ENCODE measurements around the gene CLK4.

CLK4 gene

DNA sequence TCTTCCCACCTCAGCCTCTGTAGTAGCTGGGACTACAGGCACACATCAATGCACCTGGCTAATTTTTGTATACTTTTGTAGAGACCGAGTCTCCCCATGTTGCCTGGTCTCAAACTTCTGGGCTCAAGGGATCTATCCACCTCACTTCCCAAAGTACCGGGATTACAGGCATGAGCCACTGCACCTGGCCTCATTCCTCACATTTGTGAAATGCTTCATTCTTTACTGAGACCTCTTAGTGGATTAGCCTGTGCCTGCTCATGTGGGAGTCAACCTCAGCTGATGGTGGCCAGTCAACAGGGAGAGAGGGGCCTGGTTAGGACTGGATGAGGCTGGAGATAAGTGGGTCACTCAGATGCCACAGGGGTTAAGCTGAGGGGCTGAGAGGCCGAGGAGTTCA, 37.3 kb upstream of the CLK4 start:
- Histone ChIP-seq H3K9me3 (ENCODE audit: control insufficient read depth, low read length) (no peaks in the 10 kb centered on the region), H3K27me3 (ENCODE audit: control insufficient read depth, insufficient read depth, low read length, poor library complexity, severe bottlenecking) (no peaks in the 10 kb centered on the region), H3K4me1 (ENCODE audit: control insufficient read depth, insufficient read depth, low read length) (no peaks in the 10 kb centered on the region), H3K36me3 (ENCODE audit: control insufficient read depth, insufficient read depth, low read length) (no peaks in the 10 kb centered on the region), H3K4me3 (ENCODE audit: insufficient read depth, low read depth, low read length) (no peak overlapping the region), H3K27ac (ENCODE audit: insufficient read depth, low read depth, low read length, poor library complexity, severe bottlenecking) (no peak overlapping the region)
- 85 to 86% methylated on average over 3 of the region's 3 CpGs for WGBS, 2 experiments

DNA sequence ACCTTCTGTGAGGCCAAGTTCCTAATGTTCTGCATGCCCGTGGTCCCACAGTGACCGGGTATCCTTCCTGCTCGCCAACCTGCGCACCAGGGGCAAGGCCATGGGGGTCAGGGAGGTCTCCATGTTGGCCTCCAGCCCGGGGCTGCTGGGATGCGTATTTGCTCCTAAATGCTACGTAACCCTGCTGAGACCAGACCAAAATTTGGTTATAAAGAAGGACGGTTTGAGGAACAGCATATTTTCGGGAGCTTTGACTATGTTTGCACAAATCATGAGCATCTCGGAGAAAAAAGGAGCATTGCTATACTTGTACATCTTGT, 35.7 kb upstream of the CLK4 start:
- H3K27me3 ChIP-seq (ENCODE audit: control insufficient read depth, insufficient read depth, low read length, poor library complexity, severe bottlenecking): no peaks in the 10 kb centered on the region
- WGBS, 2 experiments: 86 to 92% methylated on average over 9 to 10 of the region's 10 CpGs
- no peaks in the 10 kb centered on the region for H3K9me3 ChIP-seq (ENCODE audit: control insufficient read depth, low read length)
- H3K27ac ChIP-seq (ENCODE audit: insufficient read depth, low read depth, low read length, poor library complexity, severe bottlenecking): no peak overlapping the region
- H3K36me3 ChIP-seq (ENCODE audit: control insufficient read depth, insufficient read depth, low read length): no peaks in the 10 kb centered on the region
- no peaks in the 10 kb centered on the region for H3K4me1 ChIP-seq (ENCODE audit: control insufficient read depth, insufficient read depth, low read length)
- H3K4me3 ChIP-seq (ENCODE audit: insufficient read depth, low read depth, low read length): no peak overlapping the region

DNA sequence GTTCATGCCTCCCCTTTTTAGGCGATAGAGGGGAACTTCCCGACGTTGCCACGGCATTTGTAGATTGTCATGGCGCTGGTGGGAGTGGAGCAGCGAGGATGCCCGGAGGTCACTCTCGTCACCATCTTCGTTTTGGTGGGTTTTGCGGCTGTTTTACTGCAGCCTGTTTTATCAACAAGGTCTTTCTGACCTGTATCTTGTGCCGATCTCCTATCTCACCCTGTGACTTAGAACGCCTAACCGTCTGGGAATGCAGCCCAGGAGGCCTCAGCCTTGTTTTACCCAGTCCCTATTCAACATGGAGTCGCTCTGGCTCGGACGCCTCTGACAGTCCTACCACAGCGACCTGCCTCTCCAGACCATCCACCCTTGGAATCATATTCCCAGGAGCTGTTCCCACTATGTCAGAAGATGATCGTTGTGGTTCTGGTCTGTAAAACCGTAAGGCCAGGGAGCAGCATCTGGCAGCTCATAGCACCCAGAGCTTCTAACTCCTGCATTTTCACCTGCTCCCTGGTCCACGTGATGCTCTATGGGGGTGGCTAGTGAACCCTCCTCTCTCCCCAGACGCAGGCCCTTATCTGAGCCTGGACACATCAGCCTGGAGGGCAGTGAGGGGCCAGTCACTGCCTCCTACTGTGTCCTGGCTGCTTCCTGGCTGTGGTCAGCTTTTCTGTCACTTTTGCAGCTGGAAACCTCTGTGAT, 35.1 kb upstream of the CLK4 start:
- Histone ChIP-seq H3K4me1 (ENCODE audit: control insufficient read depth, insufficient read depth, low read length) (no peaks in the 10 kb centered on the region), H3K36me3 (ENCODE audit: control insufficient read depth, insufficient read depth, low read length) (no peaks in the 10 kb centered on the region), H3K4me3 (ENCODE audit: insufficient read depth, low read depth, low read length) (no peak overlapping the region), H3K27me3 (ENCODE audit: control insufficient read depth, insufficient read depth, low read length, poor library complexity, severe bottlenecking) (no peaks in the 10 kb centered on the region), H3K9me3 (ENCODE audit: control insufficient read depth, low read length) (no peaks in the 10 kb centered on the region), H3K27ac (ENCODE audit: insufficient read depth, low read depth, low read length, poor library complexity, severe bottlenecking) (no peak overlapping the region)
- 92 to 94% methylated on average over 21 of the region's 21 CpGs for WGBS, 2 experiments

DNA sequence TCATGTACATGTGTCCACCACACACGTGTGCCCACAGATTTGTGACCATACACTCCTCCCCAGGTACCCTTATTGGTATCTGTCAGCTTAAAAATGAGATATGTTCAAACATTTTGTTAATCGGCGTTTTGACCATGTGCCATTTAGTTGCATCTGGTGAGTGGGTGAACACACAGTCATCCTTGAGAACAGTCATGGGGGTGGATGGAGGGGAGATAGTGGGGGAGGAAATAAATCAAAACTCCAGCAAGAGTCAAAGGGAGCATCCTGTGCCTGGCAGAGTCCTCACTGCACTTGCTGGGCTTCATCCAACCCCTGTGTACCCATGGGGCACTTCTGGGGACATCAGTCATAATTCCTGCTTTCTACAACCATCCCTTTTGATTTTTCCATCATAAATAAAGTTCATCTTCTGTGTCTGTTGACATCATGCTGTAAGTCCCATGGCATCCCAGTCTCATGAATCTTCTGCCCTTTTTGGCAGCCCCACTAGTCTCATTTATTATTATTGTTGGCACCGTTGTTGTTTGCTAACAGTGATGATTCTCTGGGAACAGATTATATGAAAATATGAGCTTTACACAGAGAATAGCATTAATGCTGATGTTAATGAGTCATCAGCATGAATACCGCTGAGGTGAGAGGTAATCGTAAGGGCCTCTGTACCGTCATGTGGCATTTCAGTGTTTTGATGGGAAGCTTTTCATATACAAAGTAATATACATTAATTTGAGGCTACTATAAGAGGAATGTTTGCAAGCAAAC, 24.4 kb upstream of the CLK4 start:
- Histone ChIP-seq H3K36me3 (ENCODE audit: control insufficient read depth, insufficient read depth, low read length) (no peaks in the 10 kb centered on the region), H3K27me3 (ENCODE audit: control insufficient read depth, insufficient read depth, low read length, poor library complexity, severe bottlenecking) (no peaks in the 10 kb centered on the region), H3K4me1 (ENCODE audit: control insufficient read depth, insufficient read depth, low read length) (no peaks in the 10 kb centered on the region), H3K9me3 (ENCODE audit: control insufficient read depth, low read length) (no peaks in the 10 kb centered on the region), H3K4me3 (ENCODE audit: insufficient read depth, low read depth, low read length) (no peak overlapping the region), H3K27ac (ENCODE audit: insufficient read depth, low read depth, low read length, poor library complexity, severe bottlenecking) (no peak overlapping the region)
- 91 to 94% methylated on average over 5 of the region's 7 CpGs for WGBS, 2 experiments

DNA sequence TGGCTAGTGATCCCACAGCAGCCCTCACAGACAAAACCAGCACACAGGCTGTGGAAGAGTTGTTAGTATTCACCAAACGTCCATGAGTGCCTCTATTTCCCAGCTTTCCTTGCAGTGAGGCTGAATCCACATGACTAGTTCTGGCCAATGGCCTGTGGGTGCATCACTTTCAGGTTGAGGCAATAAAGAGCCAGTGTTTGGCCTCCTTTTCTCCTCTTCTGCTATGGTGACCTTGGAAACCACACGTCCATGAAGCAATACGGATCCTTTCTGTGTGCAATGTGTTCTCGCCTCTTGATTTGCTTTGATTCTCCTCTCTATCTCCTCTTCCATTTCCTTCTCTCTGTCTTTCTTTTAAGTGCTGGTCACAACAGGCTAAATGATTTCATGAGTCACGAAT, 23.4 kb upstream of the CLK4 start:
- no peaks in the 10 kb centered on the region for H3K27me3 ChIP-seq (ENCODE audit: control insufficient read depth, insufficient read depth, low read length, poor library complexity, severe bottlenecking)
- H3K27ac ChIP-seq (ENCODE audit: insufficient read depth, low read depth, low read length, poor library complexity, severe bottlenecking): no peak overlapping the region
- H3K4me3 ChIP-seq (ENCODE audit: insufficient read depth, low read depth, low read length): no peak overlapping the region
- no peaks in the 10 kb centered on the region for H3K9me3 ChIP-seq (ENCODE audit: control insufficient read depth, low read length)
- H3K4me1 ChIP-seq (ENCODE audit: control insufficient read depth, insufficient read depth, low read length): no peaks in the 10 kb centered on the region
- no peaks in the 10 kb centered on the region for H3K36me3 ChIP-seq (ENCODE audit: control insufficient read depth, insufficient read depth, low read length)
- 86 to 89% methylated on average over 5 of the region's 5 CpGs for WGBS, 2 experiments

DNA sequence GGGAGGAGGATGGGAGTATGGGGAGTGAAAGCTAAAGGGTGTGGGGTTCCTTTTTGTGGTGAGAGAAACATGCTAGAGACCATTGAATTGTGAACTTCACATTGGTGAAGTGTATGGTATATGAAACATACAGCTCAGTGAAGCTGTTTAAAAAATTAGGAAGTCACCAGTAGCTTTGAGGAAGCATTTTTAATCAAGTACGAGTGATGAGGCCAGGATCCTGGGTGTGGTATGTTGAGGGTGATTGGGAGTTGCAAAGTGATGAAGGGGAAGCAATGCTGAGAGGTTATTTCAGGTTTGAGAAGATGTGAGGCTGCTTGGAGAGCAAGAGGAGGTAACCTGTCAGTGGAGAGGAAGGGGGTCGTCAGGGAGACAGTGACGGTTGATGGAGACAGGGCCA, 22.7 kb upstream of the CLK4 start:
- H3K27me3 ChIP-seq (ENCODE audit: control insufficient read depth, insufficient read depth, low read length, poor library complexity, severe bottlenecking): no peaks in the 10 kb centered on the region
- H3K4me1 ChIP-seq (ENCODE audit: control insufficient read depth, insufficient read depth, low read length): no peaks in the 10 kb centered on the region
- 84 to 88% methylated on average over 3 of the region's 3 CpGs for WGBS, 2 experiments
- H3K9me3 ChIP-seq (ENCODE audit: control insufficient read depth, low read length): no peaks in the 10 kb centered on the region
- no peak overlapping the region for H3K27ac ChIP-seq (ENCODE audit: insufficient read depth, low read depth, low read length, poor library complexity, severe bottlenecking)
- H3K36me3 ChIP-seq (ENCODE audit: control insufficient read depth, insufficient read depth, low read length): no peaks in the 10 kb centered on the region
- no peak overlapping the region for H3K4me3 ChIP-seq (ENCODE audit: insufficient read depth, low read depth, low read length)

DNA sequence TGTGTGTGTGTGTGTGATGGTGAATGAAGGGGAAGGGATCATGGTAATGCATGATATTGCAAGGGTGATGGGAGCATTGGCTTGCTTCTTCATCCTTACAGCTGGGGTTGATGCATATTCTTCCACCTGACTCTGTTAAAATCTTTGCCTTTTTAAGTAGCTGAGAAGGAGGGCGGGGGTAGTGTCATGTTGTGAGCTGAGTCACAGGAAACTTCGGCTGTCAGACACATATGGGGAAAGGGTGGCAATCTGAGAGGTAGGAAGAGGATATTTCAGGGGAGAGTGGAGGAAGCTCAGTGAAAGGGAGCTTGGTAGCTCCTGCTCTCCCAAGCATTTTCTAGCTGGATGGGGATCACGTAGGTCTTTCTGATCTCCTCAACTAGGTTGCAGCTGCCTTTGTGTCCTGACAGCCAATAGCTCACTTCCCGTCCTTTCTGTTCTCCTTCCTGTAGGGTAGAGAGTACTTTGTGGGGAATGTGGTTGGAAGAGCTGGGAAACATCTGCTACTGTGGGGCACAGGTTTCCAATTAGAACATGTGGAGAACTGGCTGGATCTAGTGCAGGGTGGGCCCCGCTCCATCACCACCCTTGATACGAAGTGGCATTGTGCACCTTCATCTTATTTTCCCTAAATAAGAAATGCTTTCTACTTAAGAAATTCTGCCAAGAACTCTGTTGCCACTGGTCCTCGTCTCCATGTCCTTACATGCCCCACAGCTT, 18.1 kb upstream of the CLK4 start:
- Histone ChIP-seq H3K27me3 (ENCODE audit: control insufficient read depth, insufficient read depth, low read length, poor library complexity, severe bottlenecking) (no peaks in the 10 kb centered on the region), H3K27ac (ENCODE audit: insufficient read depth, low read depth, low read length, poor library complexity, severe bottlenecking) (no peak overlapping the region), H3K9me3 (ENCODE audit: control insufficient read depth, low read length) (no peaks in the 10 kb centered on the region), H3K36me3 (ENCODE audit: control insufficient read depth, insufficient read depth, low read length) (no peaks in the 10 kb centered on the region), H3K4me1 (ENCODE audit: control insufficient read depth, insufficient read depth, low read length) (no peaks in the 10 kb centered on the region), H3K4me3 (ENCODE audit: insufficient read depth, low read depth, low read length) (no peak overlapping the region)
- WGBS, 2 experiments: 81 to 86% methylated on average over 7 of the region's 7 CpGs

DNA sequence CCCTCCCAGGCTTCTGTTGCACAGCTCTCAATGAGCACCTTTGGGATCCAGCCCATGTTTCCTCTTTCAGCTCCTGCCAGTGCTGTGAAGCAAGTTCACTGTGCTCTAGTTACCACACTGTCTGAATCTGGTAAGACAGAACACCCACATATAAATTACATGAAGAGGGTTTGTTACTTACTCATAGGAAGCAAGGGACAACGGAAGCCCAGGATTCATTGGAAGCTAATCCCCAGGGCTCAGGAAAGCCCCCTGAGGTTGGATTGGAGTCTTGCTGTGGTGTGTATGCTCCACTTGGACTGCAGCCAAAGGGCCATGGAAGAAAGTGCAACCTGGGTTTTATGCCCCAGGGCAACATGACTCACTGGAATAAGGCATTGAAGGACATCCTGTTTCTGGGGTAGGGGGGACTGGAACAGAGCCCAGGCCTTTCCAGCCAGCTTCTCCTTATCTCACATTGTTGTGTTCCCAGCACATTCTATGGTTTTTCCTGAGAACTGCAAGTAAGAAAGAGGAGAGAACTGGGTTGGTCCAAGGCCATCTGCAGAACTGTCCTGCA, 15.6 kb upstream of the CLK4 start:
- Histone ChIP-seq H3K36me3 (ENCODE audit: control insufficient read depth, insufficient read depth, low read length) (no peaks in the 10 kb centered on the region), H3K4me1 (ENCODE audit: control insufficient read depth, insufficient read depth, low read length) (no peaks in the 10 kb centered on the region), H3K27ac (ENCODE audit: insufficient read depth, low read depth, low read length, poor library complexity, severe bottlenecking) (no peak overlapping the region), H3K27me3 (ENCODE audit: control insufficient read depth, insufficient read depth, low read length, poor library complexity, severe bottlenecking) (no peaks in the 10 kb centered on the region), H3K4me3 (ENCODE audit: insufficient read depth, low read depth, low read length) (no peak overlapping the region), H3K9me3 (ENCODE audit: control insufficient read depth, low read length) (no peaks in the 10 kb centered on the region)
- 88 to 95% methylated on average over 1 of the region's 1 CpG for WGBS, 2 experiments

DNA sequence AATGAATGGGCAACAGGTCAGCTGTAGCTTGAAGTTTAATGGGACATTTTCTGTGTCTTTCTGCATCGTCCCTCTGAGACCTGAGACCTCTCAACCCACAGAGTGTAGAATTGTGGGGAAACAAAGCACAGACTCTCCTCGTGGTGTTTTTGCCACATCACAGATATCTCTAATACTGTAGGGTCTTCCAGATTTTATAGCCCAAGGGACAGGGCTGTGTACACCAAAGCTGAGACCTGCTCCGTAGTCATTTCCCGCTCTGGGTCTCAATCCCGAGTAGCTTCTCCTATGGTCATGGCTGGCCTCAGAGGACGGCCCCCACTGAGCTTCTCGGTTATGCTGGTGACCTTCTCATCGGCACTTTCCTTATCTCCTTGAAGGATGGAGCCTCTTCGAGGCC, 14.9 kb upstream of the CLK4 start:
- Histone ChIP-seq H3K27ac (ENCODE audit: insufficient read depth, low read depth, low read length, poor library complexity, severe bottlenecking) (no peak overlapping the region), H3K4me1 (ENCODE audit: control insufficient read depth, insufficient read depth, low read length) (no peaks in the 10 kb centered on the region)
- 83 to 84% methylated on average over 9 of the region's 9 CpGs for WGBS, 2 experiments

More for the DNA sequence above, 14.9 kb upstream of the CLK4 start:
- H3K27me3 ChIP-seq (ENCODE audit: control insufficient read depth, insufficient read depth, low read length, poor library complexity, severe bottlenecking): no peaks in the 10 kb centered on the region
- H3K9me3 ChIP-seq (ENCODE audit: control insufficient read depth, low read length): no peaks in the 10 kb centered on the region
- H3K4me3 ChIP-seq (ENCODE audit: insufficient read depth, low read depth, low read length): no peak overlapping the region
- H3K36me3 ChIP-seq (ENCODE audit: control insufficient read depth, insufficient read depth, low read length): no peaks in the 10 kb centered on the region
